Astrocyte of the cerebellum (primary cell): ENCODE measurements around the gene MPP4.

Source experiments
- DNase-seq: peaks from one replicate; pipeline ENCODE4 v3.0.0-alpha.2; 2011; ENCODE audit warnings: low read depth
- H3K4me3 ChIP-seq: 2 replicates; pipeline ENCODE4 v1.5.1; 2011; ENCODE audit warnings: mild to moderate bottlenecking, low read depth, low read length, moderate library complexity
- CTCF ChIP-seq: IDR thresholded peaks from 2 replicates; pipeline ENCODE4 v1.5.1; 2012; ENCODE audit warnings: low read length, low read depth, moderate library complexity, mild to moderate bottlenecking; ENCODE audit errors: missing control alignments
- in situ Hi-C: cut with HindIII; loops from 2 replicates; pipeline ENCODE4 v1.10.0; 2017; ENCODE audit warnings: low sequenced_read_pairs

Gene MPP4

GRCh38 chr2:201622306-201622970, 76.0 kb downstream of the MPP4 start:
- DNase-seq, result no peak
- in situ Hi-C loops, result no loop called here
- TF ChIP-seq CTCF, result no peak
- no peak overlapping the region for H3K4me3 ChIP-seq

DNA sequence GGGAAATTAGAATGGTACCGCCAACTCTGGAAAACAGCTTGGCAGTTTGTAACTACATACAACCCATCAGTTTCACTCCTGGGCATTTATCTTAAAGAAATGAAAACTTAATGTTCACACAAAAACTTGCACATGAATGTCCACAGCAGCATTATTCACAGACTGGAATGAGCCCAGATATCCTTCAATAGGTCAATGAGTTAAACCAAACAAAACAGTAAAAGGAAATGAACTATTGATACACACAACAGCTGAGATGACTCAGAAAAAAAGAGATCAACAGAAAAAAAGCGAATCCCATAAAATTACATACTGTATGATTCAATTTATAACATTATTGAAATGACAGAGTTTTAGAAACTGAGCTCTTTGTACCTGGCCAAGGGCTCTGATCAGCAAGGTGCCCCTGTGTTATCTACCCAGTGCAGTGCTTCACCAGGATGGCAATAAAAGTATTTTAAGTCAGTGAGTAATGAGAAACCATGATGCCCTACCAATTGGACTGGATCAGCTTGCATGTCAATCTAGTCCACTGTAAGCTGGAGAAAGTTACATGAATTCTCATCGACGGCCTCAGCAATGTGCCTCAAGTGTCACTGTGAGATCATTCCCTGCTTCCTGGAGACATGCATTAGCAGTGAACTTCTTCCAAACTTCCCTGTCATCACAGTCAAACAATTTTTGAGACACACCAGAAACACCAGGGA, 77.0 kb downstream of the MPP4 start:
- H3K4me3 ChIP-seq, result no peak overlapping the region
- no peak for DNase-seq
- in situ Hi-C loops, result no loop called here
- TF ChIP-seq CTCF, result no peak

GRCh38 chr2:201618744-201619662, 79.4 kb downstream of the MPP4 start:
- peak; percentile 9 for TF ChIP-seq CTCF
- no peak overlapping the region for H3K4me3 ChIP-seq
- no peak for DNase-seq
- in situ Hi-C loops, result no loop called here

DNA sequence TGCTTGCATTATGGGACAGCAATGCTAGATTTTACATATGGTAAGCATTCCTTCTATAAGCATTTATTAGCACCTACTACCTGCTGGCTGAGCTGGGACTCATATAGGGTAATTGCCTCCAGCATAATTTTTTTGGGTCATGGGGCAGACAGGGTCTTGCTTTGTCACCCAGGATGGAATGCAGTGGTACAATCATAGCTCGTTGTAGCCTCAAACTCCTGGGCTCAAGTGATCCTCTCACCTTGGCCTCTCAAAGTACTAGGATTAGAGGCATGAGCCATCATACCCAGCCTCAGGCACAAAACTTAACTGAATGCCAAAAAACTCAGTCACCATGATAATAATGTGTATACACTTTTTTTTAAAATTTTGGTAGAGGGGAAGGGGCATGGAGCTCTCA, 90.4 kb downstream of the MPP4 start:
- no peak overlapping the region for H3K4me3 ChIP-seq
- in situ Hi-C loops, result no loop called here
- DNase-seq, result no peak
- no peak for TF ChIP-seq CTCF

DNA sequence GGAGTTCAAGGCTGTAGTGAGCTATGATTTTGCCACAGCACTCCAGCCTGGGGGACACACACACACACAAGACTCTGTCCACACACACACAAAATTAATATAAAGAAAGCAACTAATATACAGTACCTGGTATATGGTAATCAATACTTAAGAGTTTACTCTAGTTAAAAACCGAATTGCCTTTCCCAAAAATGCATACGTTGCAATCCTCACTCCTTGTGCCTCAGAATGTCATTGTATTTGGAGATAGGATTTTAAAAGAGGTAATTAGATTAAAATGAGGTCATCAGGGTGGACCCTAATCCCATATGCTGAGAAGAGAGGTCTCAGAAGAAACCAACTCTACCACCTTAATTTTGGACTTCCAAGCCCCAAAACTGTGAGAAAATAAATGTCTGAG, 90.9 kb downstream of the MPP4 start:
- DNase-seq, result no peak
- TF ChIP-seq CTCF, result no peak
- no peak overlapping the region for H3K4me3 ChIP-seq
- in situ Hi-C loops, result no loop called here

GRCh38 chr2:201600906-201601305, 97.5 kb downstream of the MPP4 start:
- TF ChIP-seq CTCF, result no peak
- in situ Hi-C loops, result no loop called here

More at GRCh38 chr2:201600906-201601305, 97.5 kb downstream of the MPP4 start:
- DNase-seq, result no peak
- no peak overlapping the region for H3K4me3 ChIP-seq
